Measurements from ENCODE around the gene PTPRD. TPM values are rescaled to one million over a fixed set of nuclear protein-coding genes. Genes with fewer than 3 reads are reported as not detected.

PTPRD gene
- total RNA-seq, 1 experiment from 2014 or later, result not detected

- TF ChIP-seq CTCF (IDR thresholded peaks at IDR 0.05; ENCODE audit: unreplicated experiment), result no peak
- no peak overlapping the region for H3K27ac Mint-ChIP-seq (ENCODE audit: low read depth, unreplicated experiment)
- no peaks in the 10 kb centered on the region for H3K9me3 Mint-ChIP-seq (ENCODE audit: unreplicated experiment)
- H3K4me1 Mint-ChIP-seq (ENCODE audit: insufficient read depth, unreplicated experiment), result no peaks in the 10 kb centered on the region
- H3K4me3 Mint-ChIP-seq (ENCODE audit: unreplicated experiment), result no peak overlapping the region
- POLR2A ChIA-PET, result no interaction called here
- intact Hi-C loops (cut with micrococcal nuclease), result no loop called here
- no peaks in the 10 kb centered on the region for H3K36me3 Mint-ChIP-seq (ENCODE audit: insufficient read depth, unreplicated experiment)
- no peak for DNase-seq (ENCODE audit: unreplicated experiment)
- H3K27me3 Mint-ChIP-seq (ENCODE audit: insufficient read depth, unreplicated experiment), result peaks cover 64% of the 10 kb centered on the region
- BruUV-seq (replicated peaks), result no TSS peak
- CTCF ChIA-PET, result interaction anchor here (0.9 kb wide), 1 partner anchor 10 kb away, joined by 3 read pairs; no protein-coding TSS in a partner anchor
These were observed 165.8 kb downstream of the PTPRD start for GRCh38 chr9:10447036-10447435.

GRCh38 chr9:10443868-10444204 lies 169.0 kb downstream of the PTPRD start:
- no peaks in the 10 kb centered on the region for H3K4me1 Mint-ChIP-seq (ENCODE audit: insufficient read depth, unreplicated experiment)
- TF ChIP-seq CTCF (IDR thresholded peaks at IDR 0.05; ENCODE audit: unreplicated experiment), result no peak
- H3K4me3 Mint-ChIP-seq (ENCODE audit: unreplicated experiment), result no peak overlapping the region
- H3K36me3 Mint-ChIP-seq (ENCODE audit: insufficient read depth, unreplicated experiment), result no peaks in the 10 kb centered on the region
- no peak for DNase-seq (ENCODE audit: unreplicated experiment)
- H3K27ac Mint-ChIP-seq (ENCODE audit: low read depth, unreplicated experiment), result no peak overlapping the region
- peaks cover 85% of the 10 kb centered on the region for H3K27me3 Mint-ChIP-seq (ENCODE audit: insufficient read depth, unreplicated experiment)
- BruUV-seq (replicated peaks), result no TSS peak
- H3K9me3 Mint-ChIP-seq (ENCODE audit: unreplicated experiment), result no peaks in the 10 kb centered on the region
- CTCF ChIA-PET, result interaction anchor here (0.6 kb wide), 1 partner anchor 28 kb away, joined by 4 read pairs; no protein-coding TSS in a partner anchor
- intact Hi-C loops (cut with micrococcal nuclease), result no loop called here
- POLR2A ChIA-PET, result no interaction called here

- no peak for DNase-seq (ENCODE audit: unreplicated experiment)
- TF ChIP-seq CTCF (IDR thresholded peaks at IDR 0.05; ENCODE audit: unreplicated experiment), result no peak
- POLR2A ChIA-PET, result no interaction called here
- intact Hi-C loops (cut with micrococcal nuclease), result no loop called here
- no peaks in the 10 kb centered on the region for H3K4me1 Mint-ChIP-seq (ENCODE audit: insufficient read depth, unreplicated experiment)
- no peaks in the 10 kb centered on the region for H3K36me3 Mint-ChIP-seq (ENCODE audit: insufficient read depth, unreplicated experiment)
- CTCF ChIA-PET, result interaction anchor here (0.6 kb wide), 1 partner anchor 27 kb away, joined by 4 read pairs; no protein-coding TSS in a partner anchor
- no TSS peak for BruUV-seq (replicated peaks)
- H3K9me3 Mint-ChIP-seq (ENCODE audit: unreplicated experiment), result no peaks in the 10 kb centered on the region
- H3K27me3 Mint-ChIP-seq (ENCODE audit: insufficient read depth, unreplicated experiment), result peaks cover 90% of the 10 kb centered on the region
- H3K27ac Mint-ChIP-seq (ENCODE audit: low read depth, unreplicated experiment), result no peak overlapping the region
- H3K4me3 Mint-ChIP-seq (ENCODE audit: unreplicated experiment), result no peak overlapping the region
These were observed 169.5 kb downstream of the PTPRD start for GRCh38 chr9:10443181-10443867.

- peaks cover 98% of the 10 kb centered on the region for H3K27me3 Mint-ChIP-seq (ENCODE audit: insufficient read depth, unreplicated experiment)
- ChIA-PET POLR2A (no interaction called here), CTCF (interaction anchor here (0.6 kb wide), 1 partner anchor 881 kb away, joined by 3 read pairs; no protein-coding TSS in a partner anchor)
- H3K36me3 Mint-ChIP-seq (ENCODE audit: insufficient read depth, unreplicated experiment), result no peaks in the 10 kb centered on the region
- H3K9me3 Mint-ChIP-seq (ENCODE audit: unreplicated experiment), result no peaks in the 10 kb centered on the region
- no peak for TF ChIP-seq CTCF (IDR thresholded peaks at IDR 0.05; ENCODE audit: unreplicated experiment)
- H3K27ac Mint-ChIP-seq (ENCODE audit: low read depth, unreplicated experiment), result no peak overlapping the region
- DNase-seq (ENCODE audit: unreplicated experiment), result no peak
- intact Hi-C loops (cut with micrococcal nuclease), result no loop called here
- no peaks in the 10 kb centered on the region for H3K4me1 Mint-ChIP-seq (ENCODE audit: insufficient read depth, unreplicated experiment)
- no peak overlapping the region for H3K4me3 Mint-ChIP-seq (ENCODE audit: unreplicated experiment)
- no TSS peak for BruUV-seq (replicated peaks)
These were observed 173.8 kb downstream of the PTPRD start for GRCh38 chr9:10438955-10439354.
